Gastrocnemius medialis (tissue), 4 donors: ENCODE results near the gene MYOD1.

Experiments used
- POLR2A ChIP-seq, 2 donors: fragments of 450-650 bp; IDR thresholded peaks; one replicate each; pipeline ENCODE4 v1.6.1; 2017; ENCODE audit warnings: antibody characterized with exemption in 2 of 2, mild to moderate bottlenecking in 2 of 2, moderate library complexity in 2 of 2
- TF ChIP-seq, protein P1 (sequence below), 5 experiments: fragments of 450-650 bp in 3 of 5; fragments of 200-600 bp in 2 of 5; sonication (generic) in 2 of 5; IDR thresholded peaks in 4 of 5; conservative IDR thresholded peaks in 1 of 5; 1 replicate in 4 of 5; 2 replicates in 1 of 5; pipeline ENCODE4 v1.5.1; 2016 to 2019; ENCODE audit warnings: antibody characterized with exemption in 5 of 5, mild to moderate bottlenecking in 3 of 5, moderate library complexity in 3 of 5

GRCh38 chr11:17750013-17750800 lies 30.8 kb downstream of the MYOD1 start:
- TF ChIP-seq, protein P1, sequence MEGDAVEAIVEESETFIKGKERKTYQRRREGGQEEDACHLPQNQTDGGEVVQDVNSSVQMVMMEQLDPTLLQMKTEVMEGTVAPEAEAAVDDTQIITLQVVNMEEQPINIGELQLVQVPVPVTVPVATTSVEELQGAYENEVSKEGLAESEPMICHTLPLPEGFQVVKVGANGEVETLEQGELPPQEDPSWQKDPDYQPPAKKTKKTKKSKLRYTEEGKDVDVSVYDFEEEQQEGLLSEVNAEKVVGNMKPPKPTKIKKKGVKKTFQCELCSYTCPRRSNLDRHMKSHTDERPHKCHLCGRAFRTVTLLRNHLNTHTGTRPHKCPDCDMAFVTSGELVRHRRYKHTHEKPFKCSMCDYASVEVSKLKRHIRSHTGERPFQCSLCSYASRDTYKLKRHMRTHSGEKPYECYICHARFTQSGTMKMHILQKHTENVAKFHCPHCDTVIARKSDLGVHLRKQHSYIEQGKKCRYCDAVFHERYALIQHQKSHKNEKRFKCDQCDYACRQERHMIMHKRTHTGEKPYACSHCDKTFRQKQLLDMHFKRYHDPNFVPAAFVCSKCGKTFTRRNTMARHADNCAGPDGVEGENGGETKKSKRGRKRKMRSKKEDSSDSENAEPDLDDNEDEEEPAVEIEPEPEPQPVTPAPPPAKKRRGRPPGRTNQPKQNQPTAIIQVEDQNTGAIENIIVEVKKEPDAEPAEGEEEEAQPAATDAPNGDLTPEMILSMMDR (IDR thresholded peaks at IDR 0.05 in 4 of 5, conservative IDR thresholded peaks at IDR 0.05 in 1 of 5), result no peak
- TF ChIP-seq POLR2A (IDR thresholded peaks at IDR 0.05), result no peak
